Activated CD8-positive, alpha-beta memory T cell treated with anti-CD3 and anti-CD28 coated beads, Interleukin-2, amount 10 ng/mL, durations not matched to agents 7 days and 5 days (primary cell): ENCODE results near the gene ABR. TPM values are rescaled to one million over a fixed set of nuclear protein-coding genes. Genes with fewer than 3 reads are reported as not detected.

Source experiments
- ATAC-seq: fragments of 150-1000 bp; cut with Tn5 transposase; one replicate; pipeline ENCODE4 v1.10.0; 2021; ENCODE audit warnings: moderate library complexity
- CTCF ChIA-PET: fragments of 350-600 bp; sonication (Branson Sonifier 250); formaldehyde crosslinking; loops from one replicate; lab custom pipeline; 2021; ENCODE audit warnings: antibody characterized with exemption; lab: Charles Lee
- DNase-seq: peaks from one replicate; pipeline ENCODE4 v3.0.0-alpha.2; 2020
- H3K27ac Mint-ChIP-seq: one replicate; pipeline ENCODE4 v1.8.0; 2021; ENCODE audit warnings: mild to moderate bottlenecking, mixed read lengths
- H3K27me3 Mint-ChIP-seq: one replicate; pipeline ENCODE4 v1.8.0; 2021; ENCODE audit warnings: mixed read lengths
- H3K36me3 Mint-ChIP-seq: one replicate; pipeline ENCODE4 v1.8.0; 2021; ENCODE audit warnings: mild to moderate bottlenecking, mixed read lengths
- H3K4me1 Mint-ChIP-seq: one replicate; pipeline ENCODE4 v1.8.0; 2021; ENCODE audit warnings: mixed read lengths
- H3K4me3 Mint-ChIP-seq: one replicate; pipeline ENCODE4 v1.8.0; 2021; ENCODE audit warnings: mild to moderate bottlenecking, moderate library complexity, mixed read lengths
- H3K9me3 Mint-ChIP-seq: one replicate; pipeline ENCODE4 v1.8.0; 2022; ENCODE audit warnings: low read depth, mixed read lengths
- total RNA-seq, 2 experiments: library from RNA; stranded (reverse); gene quantifications; one replicate each; pipeline ENCODE4 v1.2.3, GENCODE V29; 2021

The ABR gene
- total RNA-seq, 2 experiments from 2014 or later, result 83.2 to 145 TPM

GRCh38 chr17:1039511-1040215 lies 140.1 kb downstream of the ABR start:
- ATAC-seq (no peak), DNase-seq (no peak)
- no peak overlapping the region for H3K4me3 Mint-ChIP-seq
- peaks cover 9% of the 10 kb centered on the region for H3K36me3 Mint-ChIP-seq
- H3K27ac Mint-ChIP-seq, result no peak overlapping the region
- H3K9me3 Mint-ChIP-seq, result peaks cover 2% of the 10 kb centered on the region
- no peaks in the 10 kb centered on the region for H3K4me1 Mint-ChIP-seq
- CTCF ChIA-PET, result interaction anchor here (1.2 kb wide), 1 partner anchor 18 kb away, joined by 3 read pairs; no protein-coding TSS in a partner anchor
- H3K27me3 Mint-ChIP-seq, result no peaks in the 10 kb centered on the region

- CTCF ChIA-PET, result no interaction called here
- DNase-seq (no peak), ATAC-seq (no peak)
- Mint-ChIP-seq H3K27ac (no peak overlapping the region), H3K4me1 (no peaks in the 10 kb centered on the region), H3K4me3 (no peak overlapping the region), H3K36me3 (peaks cover 9% of the 10 kb centered on the region), H3K27me3 (no peaks in the 10 kb centered on the region), H3K9me3 (peaks cover 2% of the 10 kb centered on the region)
These were observed 140.7 kb downstream of the ABR start for GRCh38 chr17:1039123-1039507.

- Mint-ChIP-seq H3K4me1 (no peaks in the 10 kb centered on the region), H3K36me3 (peaks cover 9% of the 10 kb centered on the region), H3K4me3 (no peak overlapping the region), H3K27ac (no peak overlapping the region), H3K27me3 (no peaks in the 10 kb centered on the region), H3K9me3 (peaks cover 2% of the 10 kb centered on the region)
- ATAC-seq (no peak), DNase-seq (no peak)
- CTCF ChIA-PET, result interaction anchor here (1.1 kb wide), 1 partner anchor 18 kb away, joined by 3 read pairs; no protein-coding TSS in a partner anchor
These were observed 141.2 kb downstream of the ABR start for GRCh38 chr17:1038459-1039122.

GRCh38 chr17:1037238-1037879 lies 142.4 kb downstream of the ABR start:
- ATAC-seq (no peak), DNase-seq (no peak)
- Mint-ChIP-seq H3K9me3 (no peaks in the 10 kb centered on the region), H3K27me3 (no peaks in the 10 kb centered on the region), H3K36me3 (peaks cover 3% of the 10 kb centered on the region), H3K4me3 (no peak overlapping the region), H3K4me1 (no peaks in the 10 kb centered on the region), H3K27ac (no peak overlapping the region)
- CTCF ChIA-PET, result interaction anchor here (1.1 kb wide), 1 partner anchor 19 kb away, joined by 3 read pairs; no protein-coding TSS in a partner anchor

GRCh38 chr17:1036845-1037237 lies 142.9 kb downstream of the ABR start:
- Mint-ChIP-seq H3K9me3 (no peaks in the 10 kb centered on the region), H3K27ac (no peak overlapping the region), H3K4me1 (no peaks in the 10 kb centered on the region), H3K27me3 (no peaks in the 10 kb centered on the region), H3K4me3 (no peak overlapping the region), H3K36me3 (peaks cover 3% of the 10 kb centered on the region)
- no peak for ATAC-seq
- no peak for DNase-seq
- CTCF ChIA-PET, result interaction anchor here (0.6 kb wide), 1 partner anchor 41 kb away, joined by 3 read pairs; no protein-coding TSS in a partner anchor

- no peak for ATAC-seq
- Mint-ChIP-seq H3K27me3 (no peaks in the 10 kb centered on the region), H3K4me3 (no peak overlapping the region), H3K27ac (no peak overlapping the region), H3K36me3 (peaks cover 2% of the 10 kb centered on the region), H3K4me1 (no peaks in the 10 kb centered on the region), H3K9me3 (no peaks in the 10 kb centered on the region)
- DNase-seq, result no peak
- CTCF ChIA-PET, result interaction anchor here (0.6 kb wide), 1 partner anchor 40 kb away, joined by 3 read pairs; no protein-coding TSS in a partner anchor
These were observed 143.5 kb downstream of the ABR start for GRCh38 chr17:1036171-1036844.

- no peaks in the 10 kb centered on the region for H3K4me1 Mint-ChIP-seq
- CTCF ChIA-PET, result no interaction called here
- H3K4me3 Mint-ChIP-seq, result no peak overlapping the region
- peaks cover 2% of the 10 kb centered on the region for H3K36me3 Mint-ChIP-seq
- DNase-seq, result no peak
- no peaks in the 10 kb centered on the region for H3K27me3 Mint-ChIP-seq
- ATAC-seq, result no peak
- no peaks in the 10 kb centered on the region for H3K9me3 Mint-ChIP-seq
- no peak overlapping the region for H3K27ac Mint-ChIP-seq
These were observed 144.1 kb downstream of the ABR start for GRCh38 chr17:1035546-1036170.

- ATAC-seq, result no peak
- no peak overlapping the region for H3K4me3 Mint-ChIP-seq
- CTCF ChIA-PET, result no interaction called here
- H3K4me1 Mint-ChIP-seq, result no peaks in the 10 kb centered on the region
- no peak overlapping the region for H3K27ac Mint-ChIP-seq
- H3K36me3 Mint-ChIP-seq, result peaks cover 2% of the 10 kb centered on the region
- H3K27me3 Mint-ChIP-seq, result no peaks in the 10 kb centered on the region
- H3K9me3 Mint-ChIP-seq, result no peaks in the 10 kb centered on the region
- DNase-seq, result no peak
These were observed 145.1 kb downstream of the ABR start for GRCh38 chr17:1034652-1035210.

- no peaks in the 10 kb centered on the region for H3K9me3 Mint-ChIP-seq
- H3K27ac Mint-ChIP-seq, result no peak overlapping the region
- ATAC-seq (no peak), DNase-seq (no peak)
- peaks cover 2% of the 10 kb centered on the region for H3K36me3 Mint-ChIP-seq
- CTCF ChIA-PET, result no interaction called here
- no peaks in the 10 kb centered on the region for H3K27me3 Mint-ChIP-seq
- no peaks in the 10 kb centered on the region for H3K4me1 Mint-ChIP-seq
- H3K4me3 Mint-ChIP-seq, result no peak overlapping the region
These were observed 146.3 kb downstream of the ABR start for GRCh38 chr17:1033503-1033902.

- Mint-ChIP-seq H3K4me3 (no peak overlapping the region), H3K27me3 (no peaks in the 10 kb centered on the region), H3K4me1 (no peaks in the 10 kb centered on the region), H3K27ac (no peak overlapping the region), H3K36me3 (peaks cover 2% of the 10 kb centered on the region), H3K9me3 (no peaks in the 10 kb centered on the region)
- ATAC-seq (no peak), DNase-seq (no peak)
- CTCF ChIA-PET, result no interaction called here
These were observed 147.4 kb downstream of the ABR start for GRCh38 chr17:1032391-1032790.

GRCh38 chr17:1031711-1032110 lies 148.1 kb downstream of the ABR start:
- Mint-ChIP-seq H3K9me3 (no peaks in the 10 kb centered on the region), H3K27ac (no peak overlapping the region), H3K27me3 (no peaks in the 10 kb centered on the region), H3K4me1 (no peaks in the 10 kb centered on the region), H3K4me3 (no peak overlapping the region), H3K36me3 (no peaks in the 10 kb centered on the region)
- CTCF ChIA-PET, result no interaction called here
- ATAC-seq (no peak), DNase-seq (no peak)

GRCh38 chr17:1030684-1031532 lies 148.9 kb downstream of the ABR start:
- H3K27ac Mint-ChIP-seq, result no peak overlapping the region
- CTCF ChIA-PET, result no interaction called here
- no peak for ATAC-seq
- H3K4me1 Mint-ChIP-seq, result no peaks in the 10 kb centered on the region
- H3K36me3 Mint-ChIP-seq, result no peaks in the 10 kb centered on the region
- no peak for DNase-seq
- no peak overlapping the region for H3K4me3 Mint-ChIP-seq
- no peaks in the 10 kb centered on the region for H3K9me3 Mint-ChIP-seq
- H3K27me3 Mint-ChIP-seq, result no peaks in the 10 kb centered on the region
